Occipital lobe (tissue), 2 donors: ENCODE data around the gene ROR2. TPM values are rescaled to one million over a fixed set of nuclear protein-coding genes. Genes with fewer than 3 reads are reported as not detected.
A peak's percentile ranks its signal among the peaks of the same experiment; 100 is the strongest.

Experiments used
- DNase-seq: peaks from one replicate; lab custom pipeline; 2025; lab: John Stamatoyannopoulos, UW
- total RNA-seq: library from RNA; depleted of rRNA; stranded (reverse); fragments of >200 nt; gene quantifications from one replicate; pipeline ENCODE4 v1.2.3, GENCODE V29; 2014

ROR2 gene
- total RNA-seq, 1 donor from 2014 or later, result 0.94 TPM

DNA sequence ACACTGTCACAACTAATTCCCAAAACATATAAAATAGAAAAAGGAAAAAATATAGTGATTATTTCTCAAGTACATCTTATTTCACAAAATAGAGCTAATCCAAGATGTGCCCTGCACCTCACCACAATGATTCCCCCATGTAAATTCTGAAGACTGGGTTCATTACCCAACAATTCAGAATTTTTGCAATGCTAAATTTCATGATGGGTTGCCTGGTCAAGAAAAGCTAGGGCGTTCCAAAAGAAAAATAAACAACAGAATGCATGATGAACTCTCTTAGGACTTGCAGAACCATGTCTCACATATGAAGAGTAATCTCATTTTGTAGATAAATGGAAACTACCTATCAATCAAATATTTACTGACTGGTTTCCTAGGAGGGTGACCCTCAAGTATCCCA lies 266.8 kb downstream of the ROR2 start:
- DNase-seq, result no peak

DNA sequence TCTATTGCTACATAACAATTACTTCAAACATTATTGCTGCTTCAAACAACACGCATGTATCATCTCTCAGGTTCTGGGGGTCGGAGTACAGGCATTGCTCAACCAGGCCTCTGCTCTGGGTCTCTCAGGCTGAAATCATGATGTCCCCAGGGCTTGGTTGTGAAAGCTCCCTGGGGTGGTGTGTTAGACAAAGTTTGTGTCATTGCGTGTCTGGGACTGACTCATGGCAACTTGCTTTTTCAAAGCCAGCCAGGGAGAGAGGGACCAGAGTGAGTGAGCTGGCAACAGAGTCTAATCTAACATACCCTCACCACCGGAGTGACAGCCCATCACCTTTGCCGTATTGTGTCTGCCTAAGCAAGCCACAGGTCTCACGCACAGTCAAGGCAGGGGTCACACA lies 267.2 kb downstream of the ROR2 start:
- DNase-seq, result no peak

DNA sequence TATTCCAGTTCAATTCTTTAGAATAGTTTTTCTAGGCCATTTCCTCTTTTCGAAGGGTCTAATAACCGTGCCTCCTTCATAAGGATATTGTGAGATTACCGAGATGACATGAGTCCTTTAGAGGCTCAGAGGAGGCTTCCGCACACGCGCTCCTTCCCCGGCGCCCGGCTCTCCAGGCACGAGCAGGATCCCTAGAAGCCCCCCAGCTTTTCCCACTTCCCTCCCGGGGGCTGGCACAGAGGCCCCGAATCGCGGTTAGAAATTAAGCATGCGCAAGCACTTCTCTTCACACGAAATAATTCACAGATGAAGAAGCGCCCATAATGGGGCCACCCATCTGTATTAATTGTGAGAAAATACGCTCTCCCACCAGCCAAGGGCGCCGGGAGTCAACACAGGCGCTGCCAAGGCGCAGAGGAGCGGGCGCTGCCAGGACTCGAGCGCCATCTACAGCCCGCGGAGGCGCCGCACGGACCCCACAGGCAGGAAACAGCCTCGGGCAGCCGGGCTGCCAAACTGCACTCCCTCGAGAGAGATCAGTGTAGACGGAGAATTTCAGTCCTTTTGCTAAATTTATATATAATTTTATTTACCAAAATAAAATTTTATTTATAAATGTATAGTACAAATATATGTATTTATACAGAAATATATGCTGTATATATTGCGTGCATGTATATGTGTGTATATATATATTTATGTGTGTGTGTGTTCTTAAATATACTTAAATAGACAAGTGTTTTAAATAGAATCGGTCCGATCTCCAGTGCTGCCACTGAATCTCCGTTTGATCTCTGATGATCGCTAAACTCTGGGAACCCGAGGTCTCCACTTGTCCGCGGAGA lies 268.3 kb downstream of the ROR2 start:
- peak; percentile 73 for DNase-seq

DNA sequence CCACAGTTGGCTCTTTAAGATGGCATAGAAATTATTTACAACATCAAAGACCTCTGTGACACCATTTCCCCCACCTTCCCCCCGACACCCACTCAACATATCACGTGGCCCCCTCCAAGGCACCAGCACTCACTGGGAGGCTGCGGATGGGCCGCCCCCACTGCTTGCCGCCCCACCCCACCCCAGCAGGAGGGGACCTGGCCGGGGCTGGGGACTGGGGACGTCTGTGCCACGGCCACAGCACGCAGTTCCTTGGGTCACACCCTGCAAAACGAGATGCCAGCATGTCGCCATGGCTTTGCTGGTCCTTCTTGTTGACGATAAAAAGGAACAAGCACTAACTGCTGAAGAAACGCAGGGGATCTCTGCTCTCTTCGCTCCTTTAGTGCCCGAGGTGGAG lies 269.0 kb downstream of the ROR2 start:
- no peak for DNase-seq

DNA sequence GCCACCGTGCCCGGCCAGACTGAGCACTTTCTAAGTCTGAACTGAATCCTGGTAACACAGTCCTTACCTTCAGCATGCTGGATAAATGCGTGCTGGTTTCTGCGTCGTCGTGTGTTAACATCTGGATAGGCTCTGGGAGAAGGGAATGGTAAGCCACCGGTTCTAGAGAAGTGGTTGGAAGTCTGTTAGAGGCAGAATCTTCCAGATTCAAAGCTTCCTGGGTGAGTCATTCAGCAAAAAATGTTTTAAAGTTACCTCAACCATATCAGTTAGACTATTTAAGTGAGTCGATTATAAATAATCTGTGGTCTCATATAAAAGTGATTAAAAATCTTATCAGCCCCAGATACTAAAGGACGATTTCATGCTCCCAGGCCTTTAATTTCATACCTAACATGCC lies 269.9 kb downstream of the ROR2 start:
- no peak for DNase-seq

DNA sequence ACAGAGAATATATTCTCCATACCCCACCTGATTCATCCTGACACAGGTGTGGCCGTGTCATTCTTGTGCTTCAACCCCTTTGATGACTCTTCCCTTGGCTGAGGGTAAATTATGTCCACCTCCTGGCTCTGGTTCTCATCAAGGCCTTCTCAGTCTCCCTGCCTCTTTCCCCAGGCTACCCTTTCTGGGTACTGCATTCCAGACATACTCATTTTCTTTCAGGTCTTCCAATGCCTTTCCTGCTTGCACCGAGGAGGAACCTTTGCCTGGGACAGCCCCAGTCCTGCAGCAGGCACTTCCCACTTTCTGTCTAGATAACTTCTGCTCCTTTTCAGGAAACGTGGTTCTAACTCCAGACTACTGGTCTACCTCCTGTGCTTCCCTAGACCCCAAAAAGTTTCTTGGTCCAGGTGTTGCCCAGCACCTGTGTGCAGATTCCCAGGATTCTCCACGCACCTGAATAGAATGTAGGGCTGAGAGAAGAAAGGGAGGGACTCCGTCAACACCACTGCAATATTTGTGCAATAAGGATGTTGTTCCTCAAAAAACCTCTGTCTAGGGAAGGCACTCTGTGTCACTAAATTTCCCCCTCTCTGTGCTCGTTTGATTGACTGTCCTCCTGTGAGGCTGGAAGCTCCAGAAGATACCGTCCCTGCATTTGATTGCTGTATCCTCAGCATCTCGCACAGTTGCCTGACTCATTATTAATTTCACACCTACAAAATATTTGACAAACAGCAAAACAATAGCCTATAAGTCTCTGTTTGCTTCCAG lies 271.0 kb downstream of the ROR2 start:
- no peak for DNase-seq

DNA sequence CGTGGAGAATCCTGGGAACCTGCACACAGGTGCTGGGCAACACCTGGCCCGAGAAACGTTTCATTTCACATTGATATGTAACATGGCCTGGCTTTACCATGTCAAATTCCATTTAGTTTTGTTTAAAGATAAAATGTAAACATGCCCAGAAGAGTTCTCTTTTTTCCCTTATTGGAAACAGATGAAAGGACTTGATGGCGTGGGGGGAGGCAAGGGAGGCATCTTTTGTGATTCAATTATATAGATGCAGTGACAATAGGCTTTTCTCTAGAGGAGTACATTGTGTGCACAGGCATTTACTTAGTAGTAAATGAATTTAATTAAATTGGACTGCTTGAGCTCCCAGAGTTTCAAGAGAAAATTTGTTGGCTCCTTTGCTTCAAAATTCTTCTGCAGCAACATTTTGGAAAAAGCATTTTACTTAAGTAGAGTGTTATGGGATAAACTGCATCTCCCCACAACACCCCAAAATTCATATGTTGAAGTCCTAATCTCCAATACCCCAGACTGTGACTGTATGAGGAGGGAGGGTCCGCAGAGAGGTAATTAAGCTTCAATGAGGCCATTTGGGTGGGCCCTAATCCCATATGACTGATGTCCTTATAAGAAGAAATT lies 272.1 kb downstream of the ROR2 start:
- DNase-seq, result no peak

DNA sequence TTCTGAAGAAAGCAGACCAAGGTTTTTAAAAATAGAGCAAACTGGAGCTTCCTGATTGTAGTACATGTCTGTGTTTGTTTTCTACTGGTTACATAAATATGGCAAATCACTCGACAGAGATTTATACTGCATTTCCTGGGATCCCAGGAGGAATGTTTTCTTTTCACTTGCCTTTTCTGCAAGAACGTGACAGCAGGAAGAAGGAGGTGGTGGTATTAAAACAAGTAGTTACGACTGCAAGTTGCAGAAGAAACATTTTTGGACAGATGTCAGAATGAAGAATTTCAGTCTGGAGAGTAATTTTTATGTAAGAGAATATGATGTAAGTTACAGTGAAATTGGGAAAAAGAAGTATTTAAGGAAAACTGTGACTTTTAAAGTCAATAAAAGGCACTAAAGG lies 272.7 kb downstream of the ROR2 start:
- no peak for DNase-seq

DNA sequence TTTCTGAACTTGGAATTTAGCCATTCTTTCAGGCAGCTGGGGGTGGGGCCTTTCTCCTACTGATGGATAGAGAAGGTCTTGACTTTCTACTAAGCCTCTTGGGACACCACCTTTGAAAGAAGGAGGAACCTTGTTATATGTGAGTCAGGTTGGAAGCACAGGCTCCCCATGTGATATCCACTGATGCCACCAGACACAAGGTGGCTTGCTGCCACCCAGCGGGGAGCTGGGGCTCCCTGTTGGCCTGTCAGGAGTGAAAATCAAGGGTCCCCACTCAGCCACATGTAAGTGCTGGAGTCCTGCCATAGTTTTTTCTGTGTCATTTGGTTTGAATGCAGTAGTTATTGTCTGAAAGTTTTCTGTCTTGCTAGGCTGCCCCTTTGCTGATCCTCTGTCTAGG lies 274.0 kb downstream of the ROR2 start:
- no peak for DNase-seq

DNA sequence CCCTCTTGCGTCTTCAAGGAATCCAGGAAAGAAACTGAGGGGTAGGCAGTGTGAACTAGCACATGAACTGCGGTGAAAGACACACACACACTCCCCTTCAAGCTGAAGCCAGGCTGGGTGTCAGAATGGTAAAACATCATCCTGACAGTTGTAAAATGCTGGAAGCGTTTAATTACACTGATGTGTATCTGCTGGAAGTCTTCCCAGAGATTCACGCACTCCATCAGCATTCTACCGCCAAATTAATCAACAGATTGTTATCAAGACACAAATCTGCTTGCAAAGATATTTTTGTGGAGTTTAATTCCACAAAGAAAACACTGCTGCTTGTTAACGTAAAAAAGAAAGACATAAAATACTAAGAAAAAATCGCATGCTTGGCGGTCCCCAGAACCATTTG lies 285.4 kb downstream of the ROR2 start:
- DNase-seq, result no peak

DNA sequence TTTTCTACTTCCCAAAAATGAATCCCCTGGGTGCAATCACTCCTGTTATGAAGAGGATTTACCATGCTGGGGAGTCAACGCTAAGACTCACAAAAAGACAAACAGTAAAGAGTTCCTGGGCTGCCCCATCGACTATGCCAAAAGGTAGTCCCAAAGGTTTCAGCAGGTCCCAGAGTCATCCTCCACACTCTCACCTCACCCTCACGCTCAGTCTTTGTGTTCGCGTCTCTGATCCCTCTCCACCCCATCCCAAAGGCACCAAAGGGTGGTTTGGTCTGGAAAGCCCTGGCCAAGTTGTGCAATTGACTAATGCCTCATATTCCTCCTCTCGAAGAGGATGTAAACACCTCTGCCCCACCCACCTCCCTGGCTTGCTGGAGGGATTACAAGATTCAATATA lies 286.2 kb downstream of the ROR2 start:
- no peak for DNase-seq

DNA sequence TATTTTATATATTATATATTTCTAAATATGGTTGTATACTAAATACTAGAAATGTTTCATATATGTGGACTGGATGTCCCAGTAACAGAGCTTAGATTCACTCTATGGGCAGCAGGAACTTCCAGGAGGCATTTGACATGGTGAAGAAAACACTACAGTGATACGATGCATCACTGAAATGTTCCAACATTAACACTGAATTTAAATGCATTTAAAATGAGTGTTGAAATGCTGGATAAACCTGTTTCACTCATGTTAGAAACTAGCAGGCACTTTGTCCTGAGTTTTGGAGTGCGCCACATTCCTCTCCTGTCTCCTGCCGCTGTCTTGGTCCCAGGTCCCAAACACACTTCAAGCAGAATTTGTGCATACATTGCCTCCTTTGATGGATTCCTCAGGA lies 288.6 kb downstream of the ROR2 start:
- DNase-seq, result no peak

DNA sequence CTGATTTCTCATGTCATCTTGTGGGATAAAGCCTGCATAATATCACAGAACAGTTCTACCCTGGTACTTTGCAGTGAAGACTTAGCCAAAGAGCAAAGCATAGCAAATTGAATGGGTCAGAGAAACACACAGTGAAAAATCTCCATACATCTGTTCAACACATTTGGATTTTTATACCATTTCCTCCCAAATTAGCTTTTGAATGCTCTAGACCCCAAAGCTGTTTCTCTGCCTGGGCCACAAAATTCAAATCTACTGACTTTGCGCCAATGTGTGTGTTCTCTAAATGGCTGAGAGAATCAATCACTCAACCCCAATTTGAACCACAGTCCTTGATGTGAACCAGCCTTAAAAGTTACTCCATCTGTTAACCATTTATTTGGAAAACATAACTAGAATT lies 289.5 kb downstream of the ROR2 start:
- DNase-seq, result no peak

DNA sequence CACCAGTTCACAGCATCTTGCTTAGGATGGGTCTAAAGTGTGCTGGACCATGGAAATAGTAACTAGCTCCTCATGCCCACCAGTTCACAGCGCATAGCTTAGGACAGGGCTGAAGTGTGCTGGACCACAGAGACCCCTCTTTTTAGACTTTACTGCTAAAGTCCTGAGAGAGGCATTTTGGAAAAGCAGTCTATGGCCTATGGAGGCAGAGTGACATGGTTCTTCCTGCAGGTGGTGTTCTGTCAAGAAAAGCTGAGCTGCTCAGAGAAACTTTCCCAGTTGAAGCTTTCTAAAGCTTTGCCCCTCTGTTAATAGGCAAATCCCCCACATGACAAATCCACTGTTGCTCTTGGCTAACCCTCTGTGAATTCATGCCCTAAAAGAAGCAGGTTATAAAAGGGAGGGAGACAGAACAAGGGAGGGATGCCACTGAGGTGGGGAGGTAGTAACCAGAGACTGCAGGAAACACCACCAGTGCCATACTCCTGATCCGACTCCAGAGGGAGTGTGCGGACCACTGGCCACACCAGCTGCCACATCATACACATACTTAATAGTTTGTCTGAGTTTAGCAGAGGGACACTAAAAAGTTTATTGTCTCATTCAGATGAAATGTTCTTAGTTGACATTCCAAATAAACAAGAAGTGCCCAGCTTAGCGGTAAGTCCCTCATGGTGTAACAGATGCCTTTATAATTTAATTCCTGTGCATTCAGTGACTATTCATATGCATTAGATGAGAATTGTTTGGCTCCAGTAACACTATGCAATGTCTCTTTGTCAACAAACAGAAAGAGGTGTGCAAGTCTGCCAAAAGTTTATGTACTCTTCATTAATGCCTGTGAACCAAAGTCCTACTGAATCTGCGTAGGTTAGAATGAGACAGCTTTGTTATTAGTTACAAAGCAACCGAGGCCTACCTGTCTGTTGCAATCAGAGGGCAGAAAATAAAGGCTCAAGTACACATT lies 290.2 kb downstream of the ROR2 start:
- DNase-seq, result no peak

DNA sequence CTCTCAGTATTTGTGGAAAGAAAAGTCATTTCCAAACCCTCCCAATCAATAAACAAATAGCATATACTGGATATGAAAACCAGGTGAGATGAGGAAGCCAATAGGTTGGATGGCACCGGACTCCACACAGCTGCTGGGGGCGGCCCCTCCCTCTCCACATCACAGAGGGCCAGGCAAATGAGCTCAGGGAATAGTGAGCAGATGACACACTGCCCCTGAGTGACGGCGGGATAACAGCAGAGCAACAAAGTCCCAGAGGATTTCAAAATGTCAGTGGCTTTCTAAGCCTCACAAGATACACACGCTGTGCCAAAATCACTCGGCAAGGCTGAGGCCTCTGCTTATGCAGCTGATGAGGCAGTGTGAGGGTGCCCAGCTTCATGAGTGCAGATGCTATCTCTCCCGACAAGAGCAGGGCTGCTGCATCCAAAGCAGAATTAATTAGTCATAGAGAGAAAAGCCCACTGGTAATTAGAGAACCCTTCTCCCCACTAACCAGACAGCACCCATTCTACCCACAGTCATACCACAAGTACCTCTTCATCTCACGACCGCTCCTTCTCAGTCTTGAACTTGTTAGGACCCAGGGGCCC lies 291.4 kb downstream of the ROR2 start:
- DNase-seq, result no peak

DNA sequence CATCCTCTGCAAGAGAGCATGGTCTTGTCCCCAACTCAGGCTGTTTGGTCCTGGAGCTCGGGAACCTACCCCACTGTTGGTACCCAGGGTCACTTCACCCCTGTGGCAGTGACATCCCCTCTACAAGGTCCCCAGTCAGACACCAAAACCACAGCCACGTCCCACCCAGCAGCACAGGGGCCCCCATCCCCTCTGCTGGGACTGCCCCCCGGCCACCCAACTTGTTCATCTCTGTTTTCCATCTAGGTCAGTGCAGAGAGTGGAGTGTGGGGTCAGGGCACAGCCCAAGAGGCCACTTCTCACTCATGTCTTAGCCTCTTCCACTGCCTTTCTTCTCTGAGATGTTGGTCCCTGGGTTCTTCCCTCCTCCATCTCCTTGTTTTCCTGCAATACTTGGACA lies 292.5 kb downstream of the ROR2 start:
- DNase-seq, result no peak

DNA sequence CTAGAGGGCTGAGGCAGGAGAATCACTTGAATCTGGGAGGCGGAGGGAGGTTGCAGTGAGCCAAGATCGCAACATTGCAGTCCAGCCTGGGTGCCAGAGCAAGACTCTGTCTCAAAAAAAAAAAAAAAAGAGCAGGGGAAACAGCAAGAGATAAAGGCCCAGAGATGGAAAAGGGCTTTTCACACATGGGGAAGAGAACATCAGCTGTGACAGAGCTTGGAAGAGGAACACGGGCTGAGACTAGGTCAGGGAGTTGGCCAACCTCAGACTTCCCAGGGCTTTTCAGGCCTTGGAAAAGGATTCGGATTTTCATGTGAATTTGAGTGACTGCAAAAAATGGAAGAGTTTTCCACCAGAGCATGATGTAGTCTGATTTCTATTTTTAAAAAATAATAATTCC lies 294.4 kb downstream of the ROR2 start:
- no peak for DNase-seq

DNA sequence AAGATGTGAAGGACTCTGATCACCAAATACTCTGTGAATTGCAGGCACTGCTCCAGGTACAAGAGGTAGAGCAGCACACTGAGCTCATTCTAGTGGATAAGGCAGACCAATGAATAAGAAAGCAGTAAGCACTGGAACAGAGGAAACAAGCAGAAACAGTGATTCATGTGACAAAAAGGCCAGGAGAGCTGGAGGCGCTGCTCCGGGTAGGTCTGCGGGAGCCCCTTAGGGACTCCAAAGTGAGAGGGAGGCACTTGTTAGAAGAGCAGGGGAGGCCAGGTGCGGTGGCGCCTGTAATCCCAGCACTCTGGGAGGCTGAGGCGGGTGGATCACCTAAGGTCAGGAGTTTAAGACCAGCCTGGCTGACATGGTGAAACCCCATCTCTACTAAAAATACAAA lies 294.8 kb downstream of the ROR2 start:
- DNase-seq, result no peak

DNA sequence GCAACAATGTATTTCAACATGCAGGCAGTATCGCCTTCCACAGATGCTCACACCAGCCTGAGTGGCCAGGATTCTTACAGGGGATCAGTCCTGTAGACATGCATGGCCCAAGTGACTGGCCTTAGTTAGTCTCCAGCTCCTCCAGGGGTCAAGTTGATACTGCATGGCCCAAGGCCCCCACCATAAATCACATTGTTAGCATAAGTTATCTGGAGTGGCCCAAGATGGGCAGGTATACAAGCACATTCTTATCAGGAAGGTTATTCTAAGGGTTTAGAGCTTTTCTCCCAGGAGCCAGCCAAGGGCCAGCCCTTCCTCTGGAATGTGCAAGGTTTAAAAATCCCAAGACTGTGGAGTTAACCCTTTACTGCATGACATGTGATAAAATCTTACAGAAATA lies 295.5 kb downstream of the ROR2 start:
- no peak for DNase-seq

DNA sequence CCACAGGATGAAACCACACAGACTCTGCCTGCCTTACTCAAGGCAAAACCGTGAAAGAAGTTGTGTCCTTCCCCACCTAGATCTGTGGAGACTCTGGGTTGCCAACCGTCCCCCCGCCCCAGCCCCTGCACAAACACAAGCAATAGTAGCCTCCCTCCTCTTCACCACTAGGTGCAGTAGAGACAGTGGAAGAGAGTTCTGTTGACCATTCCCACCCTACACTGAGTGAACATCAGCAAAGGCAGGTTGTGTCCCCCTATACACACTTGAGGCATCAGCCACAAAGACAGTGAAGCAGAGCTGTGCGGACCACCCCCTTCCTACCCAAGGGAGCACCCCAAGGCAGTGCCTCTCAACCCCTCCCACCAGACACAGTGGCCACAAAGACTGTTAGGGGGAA lies 302.7 kb downstream of the ROR2 start:
- DNase-seq, result no peak

DNA sequence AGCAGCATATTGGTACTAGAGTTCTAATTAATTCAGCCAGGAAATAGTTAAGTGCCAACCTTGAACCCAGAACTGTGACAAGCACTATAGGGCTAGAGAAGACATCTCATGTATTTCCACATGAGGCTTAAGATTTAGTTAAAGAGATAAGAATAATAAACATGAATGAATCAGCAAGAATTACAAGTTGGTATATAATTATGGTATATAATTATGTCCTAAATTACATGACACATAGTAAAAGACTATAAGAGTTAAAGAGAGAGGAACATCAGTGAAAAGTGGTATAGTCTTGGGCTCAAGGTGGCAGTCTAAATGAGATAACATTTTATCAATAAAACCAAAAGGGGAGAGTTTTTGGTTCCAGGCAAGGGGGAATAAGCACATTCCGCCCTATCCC lies 303.3 kb downstream of the ROR2 start:
- DNase-seq, result no peak
